Hippocampal formation (tissue), 2 donors: ENCODE measurements around the gene PRAMEF11.
"Not testable (repeated sequence)": the region's sequence is repeated elsewhere in the genome, so short reads cannot be mapped to it uniquely, and the experiment has no call there.

ENCODE experiments used
- DNase-seq, 2 donors: peaks; one replicate each; lab custom pipeline; 2025; lab: John Stamatoyannopoulos, UW

Gene PRAMEF11

GRCh38 chr1:12831310-12831709, at the start of gene PRAMEF11:
Gene PRAMEF11 (minus strand): TSS chr1:12831410. CDS start chr1:12828789, 2,621 bp downstream.
- not testable (repeated sequence) for DNase-seq

DNA sequence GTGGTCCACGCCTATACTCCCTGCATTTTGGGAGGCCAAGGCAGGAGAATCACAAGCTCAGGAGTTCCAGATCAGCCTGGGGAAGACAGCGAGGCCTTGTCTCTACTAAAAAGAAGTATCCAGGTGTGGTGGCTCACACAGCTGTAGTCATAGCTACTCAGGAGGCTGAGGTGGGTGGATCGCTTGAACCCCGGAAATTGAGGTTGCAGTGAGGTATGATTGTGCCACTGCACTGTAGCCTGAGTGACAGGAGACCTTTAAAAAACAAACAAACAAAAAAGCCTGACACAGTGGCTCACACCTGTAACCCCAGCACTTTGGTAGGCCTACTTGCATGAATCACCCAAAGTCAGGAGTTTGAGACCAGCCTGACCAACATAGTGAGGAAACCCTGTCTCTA, 47.2 kb upstream of the PRAMEF11 start:
- not testable (repeated sequence) for DNase-seq

DNA sequence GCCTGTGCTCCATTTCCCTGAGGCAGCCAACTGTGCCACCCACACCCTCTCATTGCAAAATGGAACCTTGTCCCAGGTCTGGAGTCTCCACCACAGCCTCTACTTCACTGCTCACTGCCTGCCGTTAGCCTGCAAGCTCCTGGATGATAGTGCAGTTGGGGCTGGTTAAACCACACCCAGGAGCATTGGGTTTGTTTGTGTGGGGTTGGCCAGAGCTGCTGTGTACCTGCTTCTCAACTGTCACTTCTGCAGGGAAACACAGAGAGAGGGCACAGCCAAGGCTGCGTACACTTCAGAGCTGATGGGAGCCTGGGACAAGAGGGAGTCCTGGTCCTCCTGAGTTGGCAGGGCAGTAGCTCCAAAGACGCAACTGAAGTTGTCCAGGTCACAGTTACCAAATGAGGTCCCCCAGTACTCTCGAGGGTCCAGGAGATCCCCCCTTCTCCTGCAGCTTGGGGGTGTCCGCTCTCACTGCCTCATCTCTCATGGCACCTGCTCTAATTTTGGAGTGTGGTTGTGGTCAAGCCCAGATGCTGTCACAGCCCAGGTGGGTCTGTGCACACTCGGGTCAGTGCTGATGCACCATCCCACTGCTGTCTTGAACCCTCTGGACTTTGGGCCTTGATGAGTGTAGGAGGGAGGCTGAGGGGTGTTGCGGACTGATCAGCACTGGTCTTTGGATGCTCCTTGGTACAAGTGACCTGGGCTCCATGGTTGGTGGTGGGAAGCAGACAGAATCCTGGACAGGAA, 32.1 kb upstream of the PRAMEF11 start:
- DNase-seq, result not testable (repeated sequence)

- not testable (repeated sequence) for DNase-seq
Measured at GRCh38 chr1:12856786-12857185, 25.6 kb upstream of the PRAMEF11 start, which contains the start of gene PRAMEF2. Gene PRAMEF2 (plus strand): TSS chr1:12857086. CDS start chr1:12859010, 1,924 bp downstream.

DNA sequence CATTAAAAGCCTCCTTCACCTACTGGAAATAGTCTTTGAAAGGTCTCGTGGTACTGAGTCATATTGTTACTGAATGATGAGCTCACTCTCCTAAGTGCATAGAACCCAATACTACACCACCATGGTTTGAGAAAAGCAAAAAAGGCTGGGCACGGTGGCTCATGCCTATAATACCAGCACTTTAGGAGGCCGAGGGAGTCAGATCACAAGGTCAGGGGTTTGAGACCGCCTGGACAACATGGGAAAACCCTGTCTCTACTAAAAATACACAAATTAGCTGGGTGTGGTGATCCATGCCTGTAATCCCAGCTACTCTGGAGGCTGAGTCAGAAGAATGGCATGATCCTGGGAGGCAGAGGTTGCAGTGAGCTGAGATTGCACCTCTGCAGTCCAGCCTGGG, 20.6 kb upstream of the PRAMEF11 start:
- DNase-seq, result no peak

- not testable (repeated sequence) for DNase-seq
Measured at GRCh38 chr1:12848620-12849019, 17.4 kb upstream of the PRAMEF11 start, which contains the start of gene HNRNPCL1. Gene HNRNPCL1 (minus strand): TSS chr1:12848720. CDS start chr1:12848289, 431 bp downstream.

GRCh38 chr1:12833251-12833650, 2.0 kb upstream of the PRAMEF11 start:
- DNase-seq, result not testable (repeated sequence)

- not testable (repeated sequence) for DNase-seq
Measured at GRCh38 chr1:12819061-12819460, 12.1 kb downstream of the PRAMEF11 start.

- no peak for DNase-seq
Measured at GRCh38 chr1:12811409-12811784, 19.8 kb downstream of the PRAMEF11 start.

DNA sequence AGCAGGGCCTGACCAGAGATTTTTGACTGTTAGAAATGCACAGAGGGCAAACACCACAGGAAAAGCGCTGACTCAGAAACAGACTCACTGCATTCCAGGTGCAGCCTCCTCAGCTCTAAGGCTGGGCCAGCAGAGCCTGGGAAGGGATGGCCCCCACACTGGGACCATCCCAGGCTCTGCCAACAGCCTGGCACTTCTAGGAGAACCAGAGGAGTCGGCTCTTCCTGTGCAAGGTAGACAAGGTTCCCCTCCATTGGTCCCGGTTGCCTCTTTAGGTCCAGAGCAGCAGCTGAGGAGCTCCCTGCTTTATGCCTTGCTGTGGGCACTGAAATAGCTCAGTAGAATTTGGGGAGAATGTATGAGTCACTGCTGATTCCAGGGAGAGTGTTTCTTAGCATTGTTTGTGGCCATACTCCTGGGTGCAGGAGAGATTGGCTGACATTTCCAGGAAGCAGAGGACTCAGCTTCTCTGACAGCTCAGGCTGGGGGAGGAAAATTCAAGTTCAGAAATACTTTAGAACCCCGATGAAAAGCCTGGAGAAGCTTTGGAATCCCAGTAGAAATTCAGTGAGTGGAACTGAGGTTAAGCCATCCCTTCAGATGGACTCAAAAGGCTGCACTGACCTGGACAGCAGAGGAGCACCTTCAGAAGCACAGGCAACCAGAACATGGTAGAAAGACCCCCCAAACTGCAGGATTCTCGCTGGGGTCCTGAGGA, 20.4 kb downstream of the PRAMEF11 start:
- DNase-seq, result no peak

DNA sequence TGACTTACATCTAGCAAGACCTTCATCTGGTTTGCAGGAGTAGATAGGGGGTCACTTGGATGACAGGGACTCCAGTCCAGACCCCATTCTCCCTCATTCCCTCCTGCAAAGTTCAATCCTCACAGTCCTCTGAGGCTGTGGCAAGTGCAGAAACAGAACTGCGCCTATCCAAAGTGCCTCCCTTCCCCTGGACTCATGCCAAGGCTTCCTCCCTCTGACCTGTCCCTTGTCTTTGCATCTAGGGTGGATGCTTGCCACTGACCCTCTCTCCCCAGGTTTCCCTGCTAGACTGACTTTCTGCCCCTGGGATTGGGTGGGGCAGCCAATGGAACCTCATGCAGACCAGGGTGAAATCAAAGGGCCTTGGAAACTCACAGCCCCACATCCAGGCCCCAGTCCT, 21.3 kb downstream of the PRAMEF11 start:
- no peak for DNase-seq

GRCh38 chr1:12799730-12800129, 31.5 kb downstream of the PRAMEF11 start:
- DNase-seq, result no peak

- no peak for DNase-seq
Measured at GRCh38 chr1:12798911-12799310, 32.3 kb downstream of the PRAMEF11 start.

GRCh38 chr1:12791097-12791496, 40.1 kb downstream of the PRAMEF11 start, which contains the start of gene PRAMEF1:
Gene PRAMEF1 (plus strand): TSS chr1:12791397. CDS start chr1:12793228, 1,831 bp downstream.
- not testable (repeated sequence) for DNase-seq

DNA sequence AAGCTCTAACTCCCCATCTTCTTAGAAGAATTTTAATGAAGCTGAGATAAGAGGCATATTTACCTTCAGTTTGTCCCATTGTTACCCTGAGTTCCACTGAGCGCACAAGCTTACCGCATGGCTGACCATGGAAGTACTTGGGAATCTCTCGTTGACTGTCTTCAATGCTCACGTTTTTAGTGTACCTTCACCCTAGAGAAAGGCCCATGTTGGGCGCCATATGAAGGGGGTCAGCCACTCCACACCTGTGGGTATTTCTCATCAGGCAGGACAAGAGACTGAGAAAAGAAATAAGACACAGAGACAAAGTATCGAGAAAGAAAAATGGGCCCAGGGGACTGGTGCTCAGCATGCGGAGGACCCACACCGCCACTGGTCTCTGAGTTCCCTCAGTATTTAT, 46.5 kb downstream of the PRAMEF11 start:
- DNase-seq, result not testable (repeated sequence)

- DNase-seq, result not testable (repeated sequence)
Measured at GRCh38 chr1:12783783-12784182, 47.4 kb downstream of the PRAMEF11 start.

GRCh38 chr1:12781488-12781887, 49.7 kb downstream of the PRAMEF11 start:
- not testable (repeated sequence) for DNase-seq

DNA sequence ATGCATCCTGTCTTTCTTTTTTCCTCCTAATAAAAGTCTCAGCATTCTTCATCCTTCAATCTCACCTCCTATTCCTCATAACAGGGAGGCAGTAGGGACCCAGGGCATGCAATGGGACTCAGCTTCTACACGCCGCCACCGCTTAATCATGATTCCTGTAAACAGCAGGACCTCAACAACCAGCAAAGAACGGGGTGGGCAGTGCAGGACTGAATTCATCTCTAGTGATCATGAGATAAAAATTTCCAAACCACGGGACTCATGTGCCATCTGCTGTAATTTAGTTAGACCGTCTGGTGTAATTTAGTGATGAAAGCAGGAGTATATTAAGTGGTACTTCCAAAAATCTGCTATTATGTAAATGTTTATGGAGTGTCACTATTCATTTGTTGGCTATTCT, 52.3 kb downstream of the PRAMEF11 start:
- DNase-seq, result peak in 1 of 2 donors; percentile 1

DNA sequence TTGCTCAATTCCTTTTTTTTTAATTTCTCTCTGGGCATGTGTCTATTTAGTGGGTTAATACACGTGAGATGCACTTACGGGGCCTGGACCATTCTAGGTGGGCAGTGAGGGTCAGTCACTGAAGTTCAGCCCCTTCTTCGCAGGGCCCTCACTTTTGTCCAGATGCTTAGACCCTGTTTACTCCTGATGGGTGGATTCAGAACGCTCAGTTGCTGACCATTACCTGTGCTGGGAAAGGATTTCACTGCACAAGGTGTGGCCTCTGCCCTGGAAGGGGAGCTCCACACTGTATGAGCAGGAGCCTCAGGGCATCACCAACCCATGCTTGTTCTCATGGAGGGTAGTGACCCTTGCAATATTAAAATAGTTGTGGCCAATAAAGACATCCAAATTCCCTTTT, 53.1 kb downstream of the PRAMEF11 start:
- no peak for DNase-seq

- no peak for DNase-seq
Measured at GRCh38 chr1:12776801-12777557, 54.2 kb downstream of the PRAMEF11 start.

DNA sequence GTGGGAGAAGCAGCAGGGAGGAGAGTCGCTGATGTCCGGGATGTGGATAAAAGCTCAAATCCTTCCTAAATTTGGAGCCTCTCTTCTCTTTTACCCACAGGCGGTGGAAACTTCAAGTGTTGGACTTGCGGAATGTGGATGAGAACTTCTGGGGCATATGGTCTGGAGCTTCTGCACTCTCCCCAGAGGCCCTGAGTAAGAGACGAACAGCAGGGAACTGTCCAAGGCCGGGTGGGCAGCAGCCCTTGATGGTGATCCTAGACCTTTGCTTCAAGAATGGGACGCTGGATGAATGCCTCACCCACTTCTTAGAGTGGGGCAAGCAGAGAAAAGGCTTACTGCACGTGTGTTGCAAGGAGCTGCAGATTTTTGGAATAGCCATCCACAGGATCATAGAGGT, 55.8 kb downstream of the PRAMEF11 start:
- no peak for DNase-seq

DNA sequence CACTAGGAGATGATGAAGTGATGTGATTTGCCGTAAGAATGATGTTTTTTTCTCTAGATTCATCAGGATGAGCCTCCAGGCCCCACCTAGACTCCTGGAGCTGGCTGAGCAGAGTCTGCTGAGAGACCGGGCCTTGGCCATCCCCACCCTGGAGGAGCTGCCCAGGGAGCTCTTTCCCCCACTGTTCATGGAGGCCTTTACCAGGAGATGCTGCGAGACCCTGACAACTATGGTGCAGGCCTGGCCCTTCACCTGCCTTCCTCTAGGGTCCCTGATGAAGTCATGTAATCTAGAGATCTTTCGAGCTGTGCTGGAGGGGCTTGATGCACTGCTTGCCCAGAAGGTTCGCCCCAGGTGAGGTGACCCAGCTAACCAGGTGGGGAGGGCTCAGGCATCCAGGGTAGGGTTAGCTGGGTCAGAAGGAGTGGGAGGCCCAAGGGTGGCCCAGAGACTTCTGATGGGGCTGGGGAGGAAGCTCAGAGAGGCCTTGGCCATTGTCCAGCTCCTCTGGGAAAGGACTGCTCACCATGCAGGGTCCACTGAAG, 56.3 kb downstream of the PRAMEF11 start:
- DNase-seq, result no peak
